ENCODE results near the gene C4BPB. TPM values are rescaled to one million over a fixed set of nuclear protein-coding genes. Genes with fewer than 3 reads are reported as not detected.

Gene C4BPB
- total RNA-seq, 2 experiments from 2014 or later, result 2.1 to 2.2 TPM

DNA sequence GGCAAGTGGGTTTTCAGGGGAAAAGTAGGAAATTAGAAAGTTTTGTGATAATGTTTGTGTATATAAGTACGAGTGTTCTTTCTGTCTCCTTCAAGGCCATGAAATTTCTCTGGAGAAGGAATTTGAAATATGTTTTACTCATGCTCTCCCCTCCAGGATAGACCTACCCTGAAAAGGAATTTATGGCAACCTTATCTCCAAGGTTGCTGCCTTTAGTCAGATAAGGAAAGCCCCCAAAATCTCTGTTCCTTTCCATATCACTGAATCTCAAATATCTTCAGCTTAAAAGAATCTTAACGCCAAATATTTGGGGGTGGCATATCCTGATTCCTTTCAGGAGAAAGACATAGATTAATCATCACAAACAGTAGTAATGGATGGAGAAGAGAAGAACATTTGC lies 499 bp upstream of the C4BPB start:
- ATAC-seq, result no peak
- ChIA-PET CTCF (interaction anchor here (1.7 to 3.6 kb wide), 2 partner anchors 12 to 411 kb away, joined by 4 to 13 read pairs; no protein-coding TSS in a partner anchor), POLR2A (interaction anchor here (0.5 to 0.6 kb wide), 2 partner anchors 100 to 302 kb away, joined by 3 read pairs; no protein-coding TSS in a partner anchor)
- no peaks in the 10 kb centered on the region for H3K36me3 Mint-ChIP-seq (ENCODE audit: low read depth)
- peaks cover 2% of the 10 kb centered on the region for H3K27me3 Mint-ChIP-seq
- TF ChIP-seq, protein P1, sequence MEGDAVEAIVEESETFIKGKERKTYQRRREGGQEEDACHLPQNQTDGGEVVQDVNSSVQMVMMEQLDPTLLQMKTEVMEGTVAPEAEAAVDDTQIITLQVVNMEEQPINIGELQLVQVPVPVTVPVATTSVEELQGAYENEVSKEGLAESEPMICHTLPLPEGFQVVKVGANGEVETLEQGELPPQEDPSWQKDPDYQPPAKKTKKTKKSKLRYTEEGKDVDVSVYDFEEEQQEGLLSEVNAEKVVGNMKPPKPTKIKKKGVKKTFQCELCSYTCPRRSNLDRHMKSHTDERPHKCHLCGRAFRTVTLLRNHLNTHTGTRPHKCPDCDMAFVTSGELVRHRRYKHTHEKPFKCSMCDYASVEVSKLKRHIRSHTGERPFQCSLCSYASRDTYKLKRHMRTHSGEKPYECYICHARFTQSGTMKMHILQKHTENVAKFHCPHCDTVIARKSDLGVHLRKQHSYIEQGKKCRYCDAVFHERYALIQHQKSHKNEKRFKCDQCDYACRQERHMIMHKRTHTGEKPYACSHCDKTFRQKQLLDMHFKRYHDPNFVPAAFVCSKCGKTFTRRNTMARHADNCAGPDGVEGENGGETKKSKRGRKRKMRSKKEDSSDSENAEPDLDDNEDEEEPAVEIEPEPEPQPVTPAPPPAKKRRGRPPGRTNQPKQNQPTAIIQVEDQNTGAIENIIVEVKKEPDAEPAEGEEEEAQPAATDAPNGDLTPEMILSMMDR (IDR thresholded peaks at IDR 0.05), result no peak
- intact Hi-C loops (cut with micrococcal nuclease), result loop anchor here (2.0 to 5.0 kb wide), 2 partner anchors 47 to 249 kb away; no protein-coding TSS in a partner anchor
- no peak overlapping the region for H3K27ac Mint-ChIP-seq
- H3K9me3 Mint-ChIP-seq, result no peaks in the 10 kb centered on the region
- no peak for DNase-seq
- peaks cover 25% of the 10 kb centered on the region for H3K4me1 Mint-ChIP-seq (ENCODE audit: low read depth)
- H3K4me3 Mint-ChIP-seq, result no peak overlapping the region

DNA sequence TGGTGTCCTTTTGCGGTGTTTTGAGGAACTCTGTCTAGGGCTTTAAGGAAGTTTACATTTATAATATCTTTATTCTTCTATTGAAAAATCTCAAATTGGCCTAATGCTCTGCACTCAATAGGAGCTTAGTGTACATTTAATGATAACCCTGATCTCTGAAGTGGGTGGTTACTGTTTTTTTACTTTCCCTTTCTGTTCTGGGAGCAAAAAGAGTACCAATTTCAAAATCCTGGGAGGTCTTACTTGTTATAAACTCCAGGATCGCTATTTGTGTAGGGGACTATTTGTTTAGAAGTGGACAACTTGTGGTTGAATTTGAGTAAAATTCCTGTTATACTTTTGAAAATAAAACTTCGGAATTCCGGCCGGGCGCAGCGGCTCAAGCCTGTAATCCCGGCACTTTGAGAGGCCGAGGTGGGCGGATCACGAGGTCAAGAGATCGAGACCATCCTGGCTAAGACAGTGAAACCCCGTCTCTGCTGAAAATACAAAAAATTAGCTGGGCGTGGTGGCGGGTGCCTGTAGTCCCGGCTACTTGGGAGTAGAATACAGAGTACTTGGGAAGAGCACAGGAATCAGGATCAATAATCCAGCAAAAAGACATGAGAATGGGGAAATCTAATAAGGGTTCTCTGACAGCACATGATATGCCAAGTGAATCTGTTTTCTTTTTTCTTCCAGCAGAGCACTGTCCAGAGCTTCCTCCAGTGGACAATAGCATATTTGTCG lies 1.1 kb downstream of the C4BPB start:
- no peaks in the 10 kb centered on the region for H3K9me3 Mint-ChIP-seq
- peaks cover 22% of the 10 kb centered on the region for H3K4me1 Mint-ChIP-seq (ENCODE audit: low read depth)
- intact Hi-C loops (cut with micrococcal nuclease), result loop anchor here (2.0 to 5.0 kb wide), 2 partner anchors 45 to 248 kb away; no protein-coding TSS in a partner anchor
- no peaks in the 10 kb centered on the region for H3K27me3 Mint-ChIP-seq
- H3K36me3 Mint-ChIP-seq (ENCODE audit: low read depth), result no peaks in the 10 kb centered on the region
- H3K27ac Mint-ChIP-seq, result peak overlapping the region; percentile 84
- ChIA-PET CTCF (interaction anchor here (0.6 to 3.6 kb wide), 9 partner anchors 8 to 410 kb away, joined by 3 to 13 read pairs (median 4); no protein-coding TSS in a partner anchor), POLR2A (interaction anchor here (1.1 kb wide), 2 partner anchors 11 to 33 kb away, joined by 3 read pairs; no protein-coding TSS in a partner anchor)
- ATAC-seq (peak; percentile 57), DNase-seq (no peak)
- peak overlapping the region; percentile 75 for H3K4me3 Mint-ChIP-seq
- TF ChIP-seq, protein P1 (IDR thresholded peaks at IDR 0.05), result no peak

DNA sequence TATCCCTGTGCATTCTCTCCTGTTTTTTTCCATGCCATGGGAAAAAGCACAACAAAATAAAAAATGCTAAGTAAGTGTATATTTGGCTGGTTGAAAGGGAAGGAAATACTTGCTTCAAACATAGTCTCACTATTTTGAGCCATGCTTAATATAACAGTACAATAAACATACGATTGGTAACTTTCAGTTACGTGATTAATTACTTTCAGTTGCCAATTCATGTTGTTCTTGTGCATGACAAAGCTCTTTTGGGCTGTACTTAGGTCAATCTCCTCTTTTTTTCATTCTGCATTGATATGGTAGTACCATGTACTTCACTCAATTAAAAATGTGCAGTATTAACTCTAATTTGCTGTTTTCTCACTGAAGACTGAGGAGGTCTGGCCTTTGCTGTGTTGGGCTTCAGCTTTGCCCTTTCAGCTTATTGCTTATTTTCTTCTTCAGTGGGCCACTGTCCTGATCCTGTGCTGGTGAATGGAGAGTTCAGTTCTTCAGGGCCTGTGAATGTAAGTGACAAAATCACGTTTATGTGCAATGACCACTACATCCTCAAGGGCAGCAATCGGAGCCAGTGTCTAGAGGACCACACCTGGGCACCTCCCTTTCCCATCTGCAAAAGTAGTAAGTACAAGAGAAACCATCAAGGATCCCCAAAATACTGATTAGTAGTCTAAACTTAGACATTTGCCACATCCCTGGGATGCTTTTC lies 2.7 kb downstream of the C4BPB start:
- ATAC-seq, result no peak
- DNase-seq, result no peak
- peaks cover 16% of the 10 kb centered on the region for H3K4me1 Mint-ChIP-seq (ENCODE audit: low read depth)
- no peaks in the 10 kb centered on the region for H3K36me3 Mint-ChIP-seq (ENCODE audit: low read depth)
- H3K4me3 Mint-ChIP-seq, result no peak overlapping the region
- no peak overlapping the region for H3K27ac Mint-ChIP-seq
- CTCF ChIA-PET, result interaction anchor here (0.7 to 3.6 kb wide), 3 partner anchors 179 to 408 kb away, joined by 3 to 13 read pairs (median 5); no protein-coding TSS in a partner anchor
- POLR2A ChIA-PET, result no interaction called here
- peaks cover 3% of the 10 kb centered on the region for H3K27me3 Mint-ChIP-seq
- TF ChIP-seq, protein P1 (IDR thresholded peaks at IDR 0.05), result no peak
- H3K9me3 Mint-ChIP-seq, result no peaks in the 10 kb centered on the region
- intact Hi-C loops (cut with micrococcal nuclease), result no loop called here

DNA sequence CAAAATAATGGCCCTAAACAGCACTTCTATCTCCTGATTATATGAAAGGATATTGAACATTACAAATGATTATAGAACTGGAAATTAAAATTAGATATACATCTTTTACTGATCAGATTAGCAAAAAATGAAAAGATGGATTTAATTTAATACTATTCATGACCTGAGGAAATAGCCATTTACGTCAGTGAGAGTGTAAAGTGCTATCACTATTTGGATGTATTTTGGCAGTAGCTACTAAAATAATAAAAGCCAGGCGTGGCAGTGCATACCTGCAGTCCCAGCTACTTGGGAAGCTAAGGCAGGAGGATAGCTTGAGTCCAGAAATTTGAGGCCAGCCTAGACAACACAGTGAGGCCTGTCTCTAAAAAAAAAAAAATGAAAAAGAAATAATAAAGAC lies 5.3 kb downstream of the C4BPB start:
- no peak overlapping the region for H3K27ac Mint-ChIP-seq
- H3K27me3 Mint-ChIP-seq, result peaks cover 3% of the 10 kb centered on the region
- peaks cover 4% of the 10 kb centered on the region for H3K9me3 Mint-ChIP-seq
- H3K36me3 Mint-ChIP-seq (ENCODE audit: low read depth), result no peaks in the 10 kb centered on the region
- TF ChIP-seq, protein P1 (IDR thresholded peaks at IDR 0.05), result no peak
- CTCF ChIA-PET, result interaction anchor here (1.0 to 1.6 kb wide), 2 partner anchors 10 to 312 kb away, joined by 3 to 7 read pairs; no protein-coding TSS in a partner anchor
- no peak overlapping the region for H3K4me3 Mint-ChIP-seq
- DNase-seq (no peak), ATAC-seq (no peak)
- peaks cover 17% of the 10 kb centered on the region for H3K4me1 Mint-ChIP-seq (ENCODE audit: low read depth)
- intact Hi-C loops (cut with micrococcal nuclease), result no loop called here
- POLR2A ChIA-PET, result interaction anchor here (0.6 kb wide), 1 partner anchor 368 kb away, joined by 4 read pairs; no protein-coding TSS in a partner anchor

All from activated CD8-positive, alpha-beta T cell treated with anti-CD3 and anti-CD28 coated beads for 36 hours (primary cell).